Kidney capillary endothelial cell (primary cell): ENCODE results near the gene MUS81.

ENCODE experiments used
- DNase-seq: peaks from one replicate; pipeline ENCODE4 v3.0.0-alpha.2; 2018; ENCODE audit warnings: low spot score

MUS81 gene

DNA sequence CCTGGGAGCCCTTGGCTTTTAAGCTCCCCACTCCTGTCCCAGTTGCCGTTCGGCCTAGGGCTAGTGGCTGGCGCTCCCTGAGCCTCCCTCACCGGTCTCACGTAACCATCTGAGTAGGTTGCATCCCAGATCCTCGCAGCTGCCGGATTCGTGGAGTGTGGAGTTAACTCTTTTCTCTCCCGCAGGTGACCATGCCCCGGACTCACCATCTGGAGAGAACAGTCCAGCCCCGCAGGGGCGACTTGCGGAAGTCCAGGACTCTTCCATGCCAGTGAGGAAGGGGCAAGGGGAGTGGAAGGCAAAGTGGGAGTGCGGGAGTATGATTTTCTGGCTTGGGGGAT, 902 bp downstream of the MUS81 start:
- no peak for DNase-seq

DNA sequence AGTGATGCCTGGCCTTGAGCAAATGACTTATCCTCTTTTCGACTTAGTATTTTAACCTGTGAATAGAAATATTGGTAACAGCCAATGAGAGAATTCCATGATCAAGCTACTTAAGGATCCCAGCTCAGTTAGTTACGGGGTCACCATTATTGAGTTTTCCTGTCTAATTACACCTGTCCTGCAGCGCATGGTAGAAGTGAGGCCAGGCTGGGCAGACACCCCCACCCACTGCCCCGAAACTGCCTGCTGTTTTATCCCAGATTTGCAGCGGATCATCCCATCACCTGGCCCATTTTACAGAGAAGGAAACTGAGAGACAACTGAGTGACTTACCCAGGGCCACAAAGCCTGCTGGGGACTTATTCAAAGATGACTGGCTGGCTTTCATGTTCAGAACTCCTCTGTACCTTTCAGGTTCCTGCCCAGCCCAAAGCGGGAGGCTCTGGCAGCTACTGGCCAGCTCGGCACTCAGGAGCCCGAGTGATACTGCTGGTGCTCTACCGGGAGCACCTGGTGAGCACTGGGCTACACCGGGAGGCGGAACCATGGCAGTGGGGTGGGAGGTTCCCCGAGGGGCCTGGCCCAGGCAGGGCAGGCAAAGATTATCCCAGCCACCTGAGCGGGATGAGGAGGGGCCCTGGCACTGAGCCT, 1.4 kb downstream of the MUS81 start:
- DNase-seq = no peak

DNA sequence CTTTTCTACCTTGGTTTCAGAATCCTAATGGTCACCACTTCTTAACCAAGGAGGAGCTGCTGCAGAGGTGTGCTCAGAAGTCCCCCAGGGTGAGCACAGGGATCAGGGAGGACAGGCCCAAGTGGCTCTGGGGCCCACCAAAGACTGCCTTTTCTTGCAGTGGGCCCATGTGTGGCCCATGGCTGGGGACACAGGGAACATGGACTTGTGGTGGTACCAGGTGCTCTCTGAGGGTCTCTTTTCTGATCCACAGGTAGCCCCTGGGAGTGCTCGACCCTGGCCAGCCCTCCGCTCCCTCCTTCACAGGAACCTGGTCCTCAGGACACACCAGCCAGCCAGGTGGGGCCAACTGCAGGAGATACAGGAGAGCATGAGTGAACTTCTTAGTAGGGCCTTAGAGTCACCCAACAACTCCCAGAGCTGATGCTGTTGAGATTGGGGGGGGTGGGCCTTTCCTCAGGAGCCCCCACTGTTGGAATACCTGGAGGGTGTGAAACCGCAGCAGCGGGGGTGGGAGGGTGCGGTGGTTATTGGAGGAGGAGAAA, 2.0 kb downstream of the MUS81 start:
- DNase-seq = no peak

DNA sequence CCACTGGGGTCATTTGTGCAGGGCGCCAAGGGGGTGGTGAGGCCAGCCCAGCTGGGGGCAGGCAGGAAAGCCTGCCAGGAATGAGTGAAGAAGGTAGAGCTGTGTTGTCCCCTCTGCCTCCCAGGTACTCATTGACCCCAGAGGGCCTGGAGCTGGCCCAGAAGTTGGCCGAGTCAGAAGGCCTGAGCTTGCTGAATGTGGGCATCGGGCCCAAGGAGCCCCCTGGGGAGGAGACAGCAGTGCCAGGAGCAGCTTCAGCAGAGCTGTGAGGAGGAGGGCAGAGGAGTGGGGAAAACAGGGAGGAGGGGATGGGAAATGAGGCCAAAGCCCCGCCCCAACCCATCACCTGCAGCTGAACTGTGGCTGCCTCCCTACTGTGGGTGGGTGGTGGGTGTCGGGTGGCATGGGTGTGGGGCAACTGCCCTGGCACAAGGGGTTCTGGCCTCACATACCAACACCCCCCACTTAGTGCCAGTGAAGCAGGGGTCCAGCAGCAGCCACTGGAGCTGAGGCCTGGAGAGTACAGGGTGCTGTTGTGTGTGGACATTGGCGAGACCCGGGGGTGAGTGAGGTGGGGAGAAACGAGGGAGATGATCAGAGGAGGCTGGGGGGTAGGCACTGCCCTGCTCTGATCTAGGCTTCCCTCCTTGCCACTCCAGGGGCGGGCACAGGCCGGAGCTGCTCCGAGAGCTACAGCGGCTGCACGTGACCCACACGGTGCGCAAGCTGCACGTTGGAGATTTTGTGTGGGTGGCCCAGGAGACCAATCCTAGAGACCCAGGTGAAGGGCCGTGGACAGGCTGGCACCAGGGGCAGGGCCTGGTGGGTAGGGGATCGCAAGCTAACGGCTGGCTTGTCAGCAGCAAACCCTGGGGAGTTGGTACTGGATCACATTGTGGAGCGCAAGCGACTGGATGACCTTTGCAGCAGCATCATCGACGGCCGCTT, 3.0 kb downstream of the MUS81 start:
- DNase-seq = no peak

DNA sequence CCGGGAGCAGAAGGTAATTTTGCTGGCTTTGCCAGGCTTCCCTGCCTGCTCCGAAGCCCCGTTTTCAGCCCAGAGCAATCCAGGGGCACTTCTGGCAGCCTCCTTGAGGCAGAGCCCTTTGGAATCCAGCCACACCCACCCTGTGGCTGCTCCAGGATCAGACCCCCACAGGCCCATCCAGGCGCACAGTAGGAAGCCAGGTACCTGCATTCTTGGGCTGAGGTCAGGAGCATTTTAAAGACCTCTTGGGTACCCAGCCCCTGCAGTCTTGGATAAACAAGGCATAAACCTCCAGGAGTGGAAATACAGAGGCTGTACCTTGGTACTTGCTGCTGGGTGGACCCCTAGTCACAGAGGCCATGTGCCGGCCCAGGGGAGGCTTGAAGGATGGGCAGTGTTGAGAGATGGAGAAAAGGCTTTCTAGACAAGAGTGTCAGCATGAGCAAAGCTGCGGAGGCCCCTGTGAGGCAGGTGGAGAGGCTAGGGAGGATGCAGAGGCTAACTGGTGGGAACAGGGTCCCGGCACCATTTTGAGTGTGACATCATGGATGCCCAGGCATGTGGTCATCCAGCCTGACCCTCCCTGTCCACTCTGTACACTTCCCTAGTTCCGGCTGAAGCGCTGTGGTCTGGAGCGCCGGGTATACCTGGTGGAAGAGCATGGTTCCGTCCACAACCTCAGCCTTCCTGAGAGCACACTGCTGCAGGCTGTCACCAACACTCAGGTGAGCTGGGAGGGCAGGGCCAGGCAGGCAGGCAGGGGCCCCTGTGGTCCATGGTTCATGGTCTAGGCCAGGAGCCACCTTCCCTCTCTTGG, 3.9 kb downstream of the MUS81 start:
- DNase-seq = no peak

DNA sequence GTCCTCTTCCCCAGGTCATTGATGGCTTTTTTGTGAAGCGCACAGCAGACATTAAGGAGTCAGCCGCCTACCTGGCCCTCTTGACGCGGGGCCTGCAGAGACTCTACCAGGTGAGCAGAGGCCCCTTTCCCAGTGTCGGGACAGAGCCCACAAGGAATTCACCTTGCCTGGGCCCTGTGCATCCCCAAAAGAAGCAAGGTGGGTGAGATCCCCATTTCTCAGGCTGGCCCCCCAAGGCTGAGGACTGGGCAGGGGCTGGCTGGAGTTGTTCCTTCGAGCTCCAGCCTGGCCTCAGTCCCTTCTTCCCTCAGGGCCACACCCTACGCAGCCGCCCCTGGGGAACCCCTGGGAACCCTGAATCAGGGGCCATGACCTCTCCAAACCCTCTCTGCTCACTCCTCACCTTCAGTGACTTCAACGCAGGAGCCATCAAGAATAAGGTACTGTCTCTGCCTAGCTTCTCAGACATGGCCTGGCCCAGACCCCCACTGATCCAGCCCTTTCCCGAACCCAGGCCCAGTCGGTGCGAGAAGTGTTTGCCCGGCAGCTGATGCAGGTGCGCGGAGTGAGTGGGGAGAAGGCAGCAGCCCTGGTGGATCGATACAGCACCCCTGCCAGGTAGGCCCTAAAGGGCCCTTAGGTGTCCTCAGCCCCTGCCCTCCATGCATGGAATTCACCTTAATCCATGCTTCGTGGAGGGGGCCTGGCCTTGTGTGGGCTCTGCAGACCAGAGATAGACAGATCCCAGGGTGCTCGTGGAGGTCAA, 4.7 kb downstream of the MUS81 start:
- no peak for DNase-seq

DNA sequence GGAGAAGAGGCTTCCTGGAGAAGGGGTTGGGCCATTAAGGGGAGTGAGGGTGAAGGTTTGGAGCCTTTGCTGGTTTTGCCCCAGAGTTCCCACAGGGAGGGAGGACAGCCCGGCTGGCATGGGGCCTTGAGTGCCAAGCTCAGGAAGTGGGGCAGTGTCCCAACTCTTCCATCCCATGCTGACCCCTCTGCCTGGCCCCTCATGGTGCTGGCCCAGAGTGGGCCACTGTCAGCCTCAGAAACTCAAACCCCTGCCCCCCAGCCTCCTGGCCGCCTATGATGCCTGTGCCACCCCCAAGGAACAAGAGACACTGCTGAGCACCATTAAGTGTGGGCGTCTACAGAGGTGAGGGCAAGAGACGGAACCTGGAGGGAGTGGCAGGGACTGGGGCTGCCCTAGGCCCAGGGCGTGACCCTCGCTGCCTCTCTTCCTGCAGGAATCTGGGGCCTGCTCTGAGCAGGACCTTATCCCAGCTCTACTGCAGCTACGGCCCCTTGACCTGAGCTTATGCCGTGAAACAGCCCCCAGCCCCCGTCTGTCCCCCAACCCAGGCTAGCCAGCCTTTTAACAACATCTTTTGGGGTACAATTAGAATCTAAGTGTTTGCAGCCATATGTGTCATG, 5.4 kb downstream of the MUS81 start:
- DNase-seq = no peak

DNA sequence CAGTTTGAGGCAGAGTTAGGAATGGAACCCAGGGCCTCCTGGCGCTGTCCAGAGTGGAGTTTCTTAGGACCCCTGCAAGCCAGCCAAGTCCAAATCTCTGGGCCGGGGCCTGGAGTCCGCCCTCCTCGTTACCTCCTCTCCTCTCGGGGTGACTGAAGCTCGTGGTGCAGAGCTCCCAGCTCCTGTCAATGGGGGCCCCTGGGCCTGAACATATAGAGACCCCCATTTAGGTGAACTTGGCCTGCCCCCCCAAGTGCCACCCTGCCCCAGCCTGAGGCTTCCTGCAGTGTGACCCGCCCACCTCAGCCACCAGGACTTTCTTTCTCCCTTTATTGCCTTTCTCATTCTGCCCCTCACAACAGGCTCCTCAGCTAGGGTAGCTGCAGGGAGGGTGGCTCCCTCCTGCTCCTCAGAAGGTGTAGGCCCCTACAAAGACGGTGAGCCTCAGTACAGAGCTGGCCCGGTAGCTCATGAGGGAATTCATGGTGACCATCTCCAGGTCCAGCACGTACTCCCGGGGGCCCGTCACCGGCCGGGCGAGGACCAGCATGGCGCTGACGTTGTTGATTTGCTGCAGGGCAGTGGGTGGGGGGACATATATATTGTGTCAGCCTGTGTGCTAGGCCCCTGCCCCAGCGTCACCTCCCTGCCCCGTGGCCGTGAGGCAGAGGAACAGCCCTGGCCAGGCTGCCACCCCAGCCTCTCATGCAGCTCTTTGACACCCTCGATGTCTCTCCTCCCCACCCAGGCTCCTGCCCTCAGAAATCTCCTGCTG, 6.5 kb downstream of the MUS81 start:
- no peak for DNase-seq

DNA sequence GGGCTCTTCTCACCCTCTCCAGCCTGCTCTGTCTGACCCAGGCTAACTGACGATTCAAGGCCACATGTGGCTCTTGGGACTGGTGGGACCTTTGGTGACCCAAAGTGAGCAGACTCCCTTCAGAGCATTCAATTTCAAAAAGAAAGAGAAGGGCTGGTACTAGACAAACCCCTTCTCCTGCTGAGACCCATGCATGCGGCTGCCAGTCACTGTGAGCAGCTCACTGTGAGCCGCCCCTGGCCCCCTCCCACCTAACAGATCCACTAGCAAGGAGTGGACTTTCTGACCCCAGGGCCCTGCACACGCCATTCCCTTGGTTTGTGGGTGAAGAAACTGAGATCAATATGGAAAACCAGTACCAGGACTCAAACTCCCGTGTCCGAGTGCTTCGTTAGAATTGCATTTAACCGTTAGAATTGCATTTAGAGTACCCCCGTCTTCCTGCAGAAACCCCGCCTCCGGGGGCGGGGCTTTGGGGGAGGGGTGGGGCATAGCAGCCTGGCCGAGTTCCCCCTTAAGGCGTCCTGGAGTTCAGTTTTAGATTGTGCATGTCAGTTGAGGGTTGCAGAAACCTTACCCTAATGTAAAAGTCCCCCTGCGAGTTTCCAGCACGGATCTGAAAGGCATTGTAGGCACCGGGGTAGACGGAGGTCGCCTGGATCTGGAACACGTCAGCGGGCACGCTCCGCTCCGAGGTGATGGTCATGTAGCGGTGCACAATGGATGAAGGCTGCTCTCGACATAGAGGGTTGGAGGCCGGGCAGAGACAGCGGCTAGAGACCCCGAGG, 7.2 kb downstream of the MUS81 start:
- no peak for DNase-seq

DNA sequence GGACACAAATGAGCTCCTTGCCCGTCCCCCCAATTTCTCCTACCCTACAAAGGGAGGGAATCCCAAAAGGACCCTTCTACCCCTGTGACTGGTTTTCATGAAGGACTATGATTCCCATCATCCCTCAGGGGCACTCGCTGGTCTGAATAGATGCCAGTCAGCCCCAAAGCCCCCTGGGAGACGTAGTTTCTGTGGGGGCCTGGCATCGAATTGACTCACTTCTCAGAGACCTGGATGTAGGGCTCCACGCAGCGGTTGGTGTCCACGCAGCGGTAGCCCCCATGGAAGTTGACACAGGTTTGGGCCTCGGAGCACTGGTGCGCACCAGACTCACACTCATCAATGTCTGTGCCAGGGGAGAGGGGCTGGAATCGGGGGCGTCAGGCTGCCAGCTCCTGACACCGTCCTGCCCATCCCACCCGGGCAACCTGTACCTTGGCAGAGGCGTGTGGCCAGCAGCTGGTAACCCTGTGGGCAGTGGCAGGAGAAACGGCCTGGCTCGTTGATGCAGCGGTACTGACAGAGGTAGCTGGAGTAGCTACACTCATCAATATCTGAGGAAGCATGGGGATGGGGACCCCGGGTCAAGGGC, 7.9 kb downstream of the MUS81 start:
- DNase-seq = no peak

DNA sequence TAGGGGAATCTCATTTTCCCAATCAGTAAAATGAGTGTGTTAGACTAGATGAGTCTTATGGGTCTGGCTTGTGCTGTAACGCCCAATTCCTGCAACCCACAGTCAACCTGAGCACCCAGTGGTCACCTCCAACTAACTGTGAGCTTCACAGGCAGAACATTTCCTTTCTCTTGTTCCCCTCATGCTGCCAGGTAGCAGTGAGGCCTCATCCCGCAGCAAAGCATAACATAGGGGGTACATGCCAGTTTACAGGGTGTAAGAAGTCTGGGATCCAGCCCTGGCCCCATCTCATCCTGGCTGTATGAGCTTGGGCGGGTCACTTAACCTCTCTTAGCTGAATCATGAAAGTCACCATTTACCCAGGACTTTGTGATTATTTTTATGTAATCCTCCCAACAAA, 8.7 kb downstream of the MUS81 start:
- no peak for DNase-seq

DNA sequence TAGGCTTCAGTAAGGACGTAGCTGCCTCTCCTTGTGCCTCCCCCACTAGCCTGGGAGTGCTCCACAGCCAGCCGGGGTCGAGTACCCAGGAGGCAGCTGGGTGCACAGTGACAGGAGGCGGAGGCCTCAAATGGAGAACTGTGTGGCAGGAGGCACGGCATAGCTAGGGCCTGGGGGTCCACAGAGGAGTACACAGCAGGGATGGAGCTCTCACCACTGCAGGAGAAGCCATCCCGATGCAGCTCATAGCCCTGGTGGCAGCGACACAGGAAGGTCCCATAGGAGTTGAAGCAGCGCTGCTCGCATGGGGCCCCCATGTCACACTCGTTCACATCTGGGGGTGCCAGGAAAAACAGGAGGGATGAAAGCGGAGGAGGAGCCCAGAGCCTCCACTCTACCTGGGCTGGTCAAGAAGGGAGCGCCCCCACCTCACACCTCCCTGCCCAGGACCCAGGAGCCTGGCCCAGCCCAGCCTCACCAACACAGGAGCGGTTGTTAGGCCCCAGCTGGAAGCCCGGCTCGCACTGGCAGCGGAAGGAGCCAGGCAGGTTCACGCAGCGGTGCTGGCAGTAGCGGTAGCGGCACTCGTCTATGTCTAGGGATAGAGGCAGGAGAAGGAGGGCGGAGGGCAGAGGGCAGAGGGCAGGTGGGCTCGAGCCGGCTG, 9.5 kb downstream of the MUS81 start:
- no peak for DNase-seq

DNA sequence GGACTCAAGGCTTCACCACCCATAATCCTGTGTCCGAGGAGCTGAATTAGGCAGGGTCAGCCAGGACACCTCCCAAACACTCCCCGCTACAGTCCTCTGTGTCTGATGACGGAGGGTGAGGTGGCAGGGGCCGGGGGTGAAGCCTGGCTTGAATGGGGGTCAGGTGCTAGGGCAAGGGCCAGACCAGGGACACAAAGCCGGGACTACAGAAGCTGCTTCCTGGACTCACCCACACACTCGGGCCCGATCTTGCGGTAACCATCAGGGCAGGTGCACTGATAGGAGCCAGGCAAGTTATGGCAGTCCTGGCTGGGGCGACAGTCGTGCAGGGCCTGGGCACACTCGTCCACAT, 10.1 kb downstream of the MUS81 start:
- DNase-seq = no peak

DNA sequence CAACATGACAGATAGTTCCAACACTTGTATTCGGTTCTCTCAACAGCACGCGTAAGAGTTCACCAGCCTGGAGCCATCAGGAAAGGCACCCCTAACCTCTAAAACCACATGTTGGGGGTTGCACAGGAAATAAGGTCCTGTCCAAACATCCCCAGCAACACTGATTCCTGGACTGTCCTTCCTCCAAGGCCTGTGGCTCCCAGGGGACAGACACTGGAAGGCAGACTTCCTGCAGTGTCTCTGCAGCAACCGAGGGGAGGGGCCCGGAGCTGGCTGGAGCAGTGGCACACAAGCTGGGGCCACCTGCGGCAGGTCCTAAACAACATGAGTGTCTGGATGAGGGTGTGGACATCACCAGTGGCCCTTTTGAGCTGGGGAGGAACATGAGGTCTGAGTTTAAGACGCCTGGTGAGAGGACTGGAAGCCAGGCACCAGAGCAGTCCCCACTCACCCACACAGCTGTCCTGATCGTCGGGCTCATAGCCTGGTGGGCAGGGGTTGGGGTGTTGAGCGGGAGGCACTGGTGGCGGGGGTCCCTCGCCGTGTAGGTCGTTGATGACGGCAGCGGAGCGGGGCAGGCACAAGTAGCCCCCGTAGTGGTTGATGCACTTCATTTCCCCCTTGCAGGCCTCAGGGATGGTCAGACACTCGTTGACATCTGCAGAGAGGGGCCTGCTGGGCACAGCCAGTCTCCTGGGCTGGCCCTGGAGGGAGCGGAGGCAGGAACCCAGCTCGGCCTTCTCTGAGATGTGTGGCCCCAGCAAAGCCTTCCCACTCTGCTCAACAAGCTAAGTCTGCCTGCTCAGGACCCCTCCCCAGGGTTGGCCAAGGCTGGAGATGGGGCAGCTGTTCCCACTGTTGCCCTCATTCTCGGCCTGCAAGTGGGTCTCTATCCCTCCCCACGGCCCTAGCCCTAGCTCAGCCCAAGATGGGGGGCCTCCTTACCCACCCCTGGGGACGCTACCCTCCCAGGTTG, 10.8 kb downstream of the MUS81 start:
- DNase-seq = no peak

DNA sequence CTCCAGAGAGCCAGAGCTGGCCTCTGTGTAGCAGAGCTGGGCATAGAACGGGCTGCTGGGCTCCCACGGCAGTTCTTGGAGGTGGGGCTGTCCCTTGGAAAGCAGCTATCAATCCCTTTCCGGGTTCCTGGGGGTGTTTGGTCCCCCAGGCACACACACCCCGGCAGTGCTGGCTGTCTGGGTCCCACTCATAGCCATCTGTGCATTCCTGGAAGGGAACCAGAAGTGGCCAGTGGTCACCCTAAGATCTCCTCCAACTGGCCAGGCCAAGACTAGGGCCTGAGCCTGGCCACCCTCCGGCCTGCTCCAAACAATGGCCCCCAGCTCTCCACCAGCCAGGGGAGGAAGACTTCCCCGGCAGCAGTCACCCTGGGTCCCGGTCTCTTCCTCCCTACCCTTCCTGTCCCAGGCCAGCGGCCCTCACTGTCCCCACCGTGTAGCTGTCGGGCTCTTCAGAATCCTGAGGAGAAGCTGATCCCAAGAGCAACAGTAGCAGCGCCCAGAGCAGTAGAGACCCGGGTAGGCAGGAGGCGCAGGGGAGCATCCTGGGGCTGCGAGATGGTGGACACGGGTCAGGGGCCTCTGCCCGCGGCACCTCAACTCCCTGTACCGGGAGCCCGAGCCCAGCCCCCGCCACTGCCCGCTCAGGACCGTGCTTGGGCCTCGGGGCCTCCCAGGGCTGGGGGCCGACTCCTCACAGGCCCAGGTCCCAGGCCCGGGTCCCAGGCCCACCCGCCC, 11.7 kb downstream of the MUS81 start:
- DNase-seq = no peak

DNA sequence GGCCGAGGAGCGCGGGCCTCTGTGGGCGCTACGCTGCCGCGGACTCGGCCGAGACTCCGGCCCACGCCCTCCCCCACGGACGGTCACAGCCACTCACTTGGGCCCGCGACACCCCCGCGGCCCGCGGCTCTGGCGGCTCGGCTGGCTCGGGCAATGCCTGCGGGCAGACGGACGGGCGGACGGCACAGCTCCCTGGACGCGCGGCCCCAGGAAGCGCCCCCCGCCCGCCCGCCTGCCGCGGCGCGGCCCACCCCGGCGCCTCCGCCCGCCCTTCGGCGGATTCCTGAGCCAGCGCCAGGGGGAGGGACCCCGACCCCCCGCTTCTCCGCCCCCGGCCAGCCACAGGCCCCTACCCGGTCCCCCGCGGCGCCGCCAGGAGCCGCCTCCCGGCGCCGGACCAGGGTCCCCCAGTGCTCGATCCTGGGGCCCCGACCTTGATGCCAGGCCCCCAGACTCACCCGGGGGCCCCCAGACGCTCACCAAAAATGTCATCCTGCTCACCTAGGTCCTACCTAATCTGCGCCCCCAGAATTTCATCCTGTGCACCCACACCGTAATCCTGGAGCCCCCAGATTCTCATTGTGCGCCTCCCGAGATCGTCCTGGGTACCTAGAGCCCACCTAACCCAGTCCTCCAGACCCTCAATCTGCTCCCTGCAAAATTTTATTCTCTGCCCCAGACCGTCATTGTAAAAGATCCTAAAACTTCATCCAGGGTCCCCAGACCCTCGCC, 12.5 kb downstream of the MUS81 start, which contains the start of gene EFEMP2:
TSS of gene EFEMP2 (minus strand) at position 215 of the 732 bp plus-strand sequence. CDS start 446 bp downstream, outside the sequence.
- DNase-seq = no peak
